K562 (cell line): ENCODE data around the gene SOX12. TPM values are rescaled to one million over a fixed set of nuclear protein-coding genes. Genes with fewer than 3 reads are reported as not detected.

Source experiments
- ATF7 ChIP-seq: fragments of 450-650 bp; IDR thresholded peaks from 2 replicates; pipeline ENCODE4 v1.7.1; 2014; ENCODE audit warnings: mild to moderate bottlenecking, moderate library complexity
- BCOR ChIP-seq: fragments of 450-650 bp; IDR thresholded peaks from 2 replicates; pipeline ENCODE4 v1.6.1; 2016
- CBX5 ChIP-seq: IDR thresholded peaks from 2 replicates; pipeline ENCODE4 v1.6.1; 2014; ENCODE audit warnings: low read depth, borderline replicate concordance
- CREBBP ChIP-seq: IDR thresholded peaks from one replicate; pipeline ENCODE4 v1.6.1; 2012; ENCODE audit warnings: low read depth, mild to moderate bottlenecking, control low read depth, inconsistent platforms, low read length
- DPF2 ChIP-seq: fragments of 450-650 bp; IDR thresholded peaks from 2 replicates; pipeline ENCODE4 v1.6.1; 2016
- ETV1 ChIP-seq: fragments of 450-650 bp; conservative IDR thresholded peaks from 2 replicates; pipeline ENCODE4 v1.6.1; 2016; ENCODE audit warnings: missing genetic modification characterization, control low read depth, low read depth, missing compliant biosample characterization
- FIP1L1 ChIP-seq: fragments of 200-400 bp; formaldehyde crosslinking; IDR thresholded peaks from 2 replicates; pipeline ENCODE4 v1.6.1; 2018; ENCODE audit warnings: mild to moderate bottlenecking, low read depth, low read length; ENCODE audit not compliant: poor library complexity, severe bottlenecking
- FOSL1 ChIP-seq: fragments of 200-800 bp; sonication (Bioruptor generic); conservative IDR thresholded peaks from 2 replicates; pipeline ENCODE4 v1.6.1; 2016; ENCODE audit warnings: missing genetic modification characterization, missing compliant biosample characterization
- GABPB1 ChIP-seq: sonication (generic); formaldehyde crosslinking; IDR thresholded peaks from 2 replicates; pipeline ENCODE4 v1.8.0; 2022; ENCODE audit warnings: mild to moderate bottlenecking, missing genetic modification reagents
- GATA2 ChIP-seq: sonication (generic); formaldehyde crosslinking; IDR thresholded peaks from 2 replicates; pipeline ENCODE4 v1.4.0; 2020; ENCODE audit warnings: mild to moderate bottlenecking, missing genetic modification reagents
- GTF2E2 ChIP-seq: fragments of 200-800 bp; sonication (Bioruptor generic); IDR thresholded peaks from 2 replicates; pipeline ENCODE4 v1.6.1; 2016; ENCODE audit warnings: missing genetic modification characterization, missing compliant biosample characterization
- GTF2F1 ChIP-seq: IDR thresholded peaks from 2 replicates; pipeline ENCODE4 v1.6.1; 2011; ENCODE audit warnings: low read depth, low read length, improper control_type of control experiment
- HNRNPLL ChIP-seq: fragments of 200-400 bp; formaldehyde crosslinking; IDR thresholded peaks from 2 replicates; pipeline ENCODE4 v1.6.1; 2017; ENCODE audit warnings: low read length, low read depth, mild to moderate bottlenecking; ENCODE audit not compliant: poor library complexity, severe bottlenecking
- IRF9 ChIP-seq: fragments of 450-650 bp; IDR thresholded peaks from 2 replicates; pipeline ENCODE4 v1.6.1; 2016; ENCODE audit warnings: missing biosample characterization, missing genetic modification characterization
- KDM4B ChIP-seq, 2 experiments: fragments of 450-650 bp in 1 of 2; sonication (generic) in 1 of 2; IDR thresholded peaks; 2 replicates each; pipeline ENCODE4 v1.6.1; 2016 to 2017; ENCODE audit warnings: borderline replicate concordance in 2 of 2, antibody characterized with exemption in 1 of 2, low read depth in 1 of 2, mild to moderate bottlenecking in 1 of 2
- LARP7 ChIP-seq: fragments of 450-650 bp; IDR thresholded peaks from 2 replicates; pipeline ENCODE4 v1.6.1; 2016
- PTBP1 ChIP-seq: fragments of 200-400 bp; formaldehyde crosslinking; IDR thresholded peaks from 2 replicates; pipeline ENCODE4 v1.6.1; 2017; ENCODE audit warnings: low read depth, low read length
- RBBP5 ChIP-seq: fragments of 200-600 bp; sonication (generic); IDR thresholded peaks from 2 replicates; pipeline ENCODE4 v1.6.1; 2012; ENCODE audit warnings: borderline replicate concordance, mild to moderate bottlenecking, low read length, control low read depth, inconsistent platforms; ENCODE audit not compliant: insufficient read depth, poor library complexity, severe bottlenecking
- RBM15 ChIP-seq: fragments of 200-400 bp; formaldehyde crosslinking; IDR thresholded peaks from 2 replicates; pipeline ENCODE4 v1.6.1; 2018; ENCODE audit warnings: mild to moderate bottlenecking, low read length, moderate library complexity; ENCODE audit not compliant: insufficient read depth
- SNAPC5 ChIP-seq: fragments of 250-450 bp; sonication (Bioruptor Pico); IDR thresholded peaks from 2 replicates; pipeline ENCODE4 v1.8.0; 2021; ENCODE audit warnings: moderate library complexity, mild to moderate bottlenecking, inconsistent platforms
- TFE3 ChIP-seq: fragments of 450-650 bp; formaldehyde crosslinking; IDR thresholded peaks from 2 replicates; pipeline ENCODE4 v1.4.0; 2020; ENCODE audit warnings: mild to moderate bottlenecking, mixed read lengths
- TGIF2 ChIP-seq: sonication (generic); formaldehyde crosslinking; IDR thresholded peaks from 2 replicates; pipeline ENCODE4 v1.8.1; 2022; ENCODE audit warnings: mild to moderate bottlenecking, missing genetic modification reagents, moderate library complexity
- ZEB2 ChIP-seq: fragments of 450-650 bp; IDR thresholded peaks from 2 replicates; pipeline ENCODE4 v1.6.1; 2016
- ZFP36 ChIP-seq: fragments of 150-350 bp; IDR thresholded peaks from 2 replicates; pipeline ENCODE4 v1.6.1; 2018; ENCODE audit warnings: low read length, low read depth; ENCODE audit not compliant: partially characterized antibody
- ZNF232 ChIP-seq: sonication (generic); formaldehyde crosslinking; IDR thresholded peaks from 2 replicates; pipeline ENCODE4 v1.8.0; 2022; ENCODE audit warnings: mild to moderate bottlenecking, missing genetic modification reagents
- ZNF41 ChIP-seq: fragments of 250-450 bp; sonication (Bioruptor Pico); conservative IDR thresholded peaks from 2 replicates; pipeline ENCODE4 v1.4.0; 2020; ENCODE audit warnings: mild to moderate bottlenecking
- ZNF696 ChIP-seq: fragments of 250-450 bp; sonication (Bioruptor Pico); conservative IDR thresholded peaks from 2 replicates; pipeline ENCODE4 v1.4.0; 2020; ENCODE audit warnings: mild to moderate bottlenecking, moderate library complexity
- polyA plus RNA-seq, 8 experiments: library from polyadenylated mRNA; depleted of rRNA in 4 of 8; stranded (reverse) in 5 of 8; unstranded in 3 of 8; fragments of >200 nt; fragmentation: Nextera tagmentation in 2 of 8; fragmentation: Illumina TruSeq in 1 of 8; extraction: Ambion mirVana in 2 of 8; extraction: Trizol in 1 of 8; gene quantifications; 2 replicates each; pipeline versions ENCODE4 v1.2.1 to v1.2.3, GENCODE V29; 2011 to 2014; ENCODE audit warnings: inconsistent platforms in 1 of 8, missing spikeins in 1 of 8
- total RNA-seq, 7 experiments: library from RNA; depleted of rRNA in 6 of 7; stranded (reverse); fragments of >200 nt in 6 of 7; fragmentation: Illumina TruSeq in 2 of 7; extraction: Trizol in 2 of 7; gene quantifications; 2 replicates each; pipeline versions ENCODE4 v1.2.1 to v1.2.3, GENCODE V29; 2011 to 2021; ENCODE audit warnings: low replicate concordance in 1 of 7
- TF ChIP-seq, protein P1 (sequence below): sonication (generic); formaldehyde crosslinking; IDR thresholded peaks from 2 replicates; pipeline ENCODE4 v1.8.1; 2023; ENCODE audit warnings: mild to moderate bottlenecking, missing genetic modification reagents

The SOX12 gene
- total and polyA plus RNA-seq, 9 of the 15 experiments (the other 6 are each of a cell fraction or from before 2014, with no cell fraction given), result 0.42 to 26.3 (median 2.6) TPM

DNA sequence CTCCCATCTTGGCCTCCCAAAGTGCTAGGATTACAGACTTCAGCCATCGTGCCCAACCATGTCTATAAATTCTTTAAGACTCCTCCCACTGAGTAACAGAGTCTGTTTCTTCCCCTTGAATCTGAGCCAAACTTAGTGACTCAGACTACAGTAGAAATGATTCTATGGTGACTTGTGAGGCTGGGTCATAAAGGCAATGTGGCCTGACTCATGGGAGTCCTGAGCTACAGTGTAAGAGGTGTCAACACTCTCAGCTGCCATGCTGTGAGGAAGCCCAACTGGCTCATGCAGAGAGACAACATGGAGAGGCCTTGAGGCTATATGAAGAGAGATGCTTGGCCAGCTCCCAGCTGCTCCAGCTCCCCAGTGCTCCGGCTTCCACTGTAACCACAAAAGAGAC is 16.3 kb downstream of the SOX12 start (continued):
- TF ChIP-seq IRF9 (tag) (no peak), ZEB2 (peak; percentile 50; the same call in 1 of the 2 replicates), ZFP36 (no peak), PTBP1 (no peak), GTF2E2 (tag) (no peak), GTF2F1 (no peak), ETV1 (tag) (no peak), SNAPC5 (CRISPR knock-in tag) (no peak), ZNF232 (no peak), KDM4B (IDR thresholded peaks at IDR 0.05; ENCODE audit: borderline replicate concordance in 2 of 2, low read depth in 1 of 2) (no peak), TGIF2 (no peak), ATF7 (no peak), ZNF696 (CRISPR knock-in tag) (no peak), ZNF41 (CRISPR knock-in tag) (no peak), TFE3 (CRISPR knock-in tag) (no peak), RBM15 (no peak), GATA2 (no peak), BCOR (no peak), CREBBP (no peak), HNRNPLL (no peak), CBX5 (peak; percentile 85), GABPB1 (CRISPR knock-in tag) (no peak), DPF2 (peak; percentile 36; the same call in 1 of the 2 replicates), FOSL1 (tag) (peak; percentile 91), FIP1L1 (no peak), LARP7 (no peak), RBBP5 (no peak)
- TF ChIP-seq, protein P1, sequence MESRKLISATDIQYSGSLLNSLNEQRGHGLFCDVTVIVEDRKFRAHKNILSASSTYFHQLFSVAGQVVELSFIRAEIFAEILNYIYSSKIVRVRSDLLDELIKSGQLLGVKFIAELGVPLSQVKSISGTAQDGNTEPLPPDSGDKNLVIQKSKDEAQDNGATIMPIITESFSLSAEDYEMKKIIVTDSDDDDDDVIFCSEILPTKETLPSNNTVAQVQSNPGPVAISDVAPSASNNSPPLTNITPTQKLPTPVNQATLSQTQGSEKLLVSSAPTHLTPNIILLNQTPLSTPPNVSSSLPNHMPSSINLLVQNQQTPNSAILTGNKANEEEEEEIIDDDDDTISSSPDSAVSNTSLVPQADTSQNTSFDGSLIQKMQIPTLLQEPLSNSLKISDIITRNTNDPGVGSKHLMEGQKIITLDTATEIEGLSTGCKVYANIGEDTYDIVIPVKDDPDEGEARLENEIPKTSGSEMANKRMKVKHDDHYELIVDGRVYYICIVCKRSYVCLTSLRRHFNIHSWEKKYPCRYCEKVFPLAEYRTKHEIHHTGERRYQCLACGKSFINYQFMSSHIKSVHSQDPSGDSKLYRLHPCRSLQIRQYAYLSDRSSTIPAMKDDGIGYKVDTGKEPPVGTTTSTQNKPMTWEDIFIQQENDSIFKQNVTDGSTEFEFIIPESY, result 0 out of 2 replicates have a peak, but pooled peaks have one; percentile 25
